Peyer's patch (tissue), 4 donors: ENCODE measurements around the gene HCFC1R1. TPM values are rescaled to one million over a fixed set of nuclear protein-coding genes. Genes with fewer than 3 reads are reported as not detected.

Source experiments
- DNase-seq, 3 donors: peaks; one replicate each; pipeline ENCODE4 v3.0.0-alpha.2; 2017 to 2019
- H3K27ac ChIP-seq, 4 donors: fragments of 200-600 bp; sonication (generic); one replicate each; pipeline ENCODE4 v1.5.1; 2016 to 2019
- H3K27me3 ChIP-seq, 2 donors: fragments of 200-600 bp; sonication (generic); one replicate each; pipeline ENCODE4 v1.5.1; 2019
- H3K36me3 ChIP-seq, 3 donors: fragments of 200-600 bp; sonication (generic); one replicate each; pipeline ENCODE4 v1.5.1; 2016 to 2019
- H3K4me1 ChIP-seq, 4 donors: fragments of 200-600 bp; sonication (generic); one replicate each; pipeline ENCODE4 v1.5.1; 2016 to 2019
- H3K4me3 ChIP-seq, 4 donors: fragments of 200-600 bp; sonication (generic); 1 replicate in 3 of 4; 2 replicates in 1 of 4; pipeline ENCODE4 v1.5.1; 2016 to 2019; ENCODE audit warnings: mild to moderate bottlenecking in 1 of 4
- H3K9me3 ChIP-seq, 4 donors: fragments of 200-600 bp; sonication (generic); one replicate each; pipeline ENCODE4 v1.5.1; 2016 to 2019; ENCODE audit warnings: mild to moderate bottlenecking in 1 of 4
- CTCF ChIP-seq, 6 experiments: fragments of 450-650 bp in 4 of 6; fragments of 200-600 bp in 2 of 6; sonication (generic) in 1 of 6; IDR thresholded peaks; one replicate each; pipeline ENCODE4 v1.5.1; 2017 to 2019; ENCODE audit warnings: antibody characterized with exemption in 6 of 6, mild to moderate bottlenecking in 3 of 6, moderate library complexity in 1 of 6
- POLR2A ChIP-seq, 2 donors: fragments of 450-650 bp; IDR thresholded peaks; one replicate each; pipeline ENCODE4 v1.5.1; 2017; ENCODE audit warnings: antibody characterized with exemption in 2 of 2, mild to moderate bottlenecking in 2 of 2, moderate library complexity in 2 of 2
- total RNA-seq, 4 donors: library from RNA; depleted of rRNA; stranded (reverse); fragments of >200 nt; gene quantifications; one replicate each; pipeline ENCODE4 v1.1.0, GENCODE V29; 2016

HCFC1R1 gene
- total RNA-seq, 4 donors from 2014 or later = 14.0 to 38.0 (median 34.1) TPM

- Histone ChIP-seq H3K27me3 (no peaks in the 10 kb centered on the region), H3K9me3 (no peaks in the 10 kb centered on the region), H3K36me3 (no peaks in the 10 kb centered on the region), H3K4me1 (peaks cover 5 to 23% (median 7%) of the 10 kb centered on the region in 4 donors), H3K27ac (no peak overlapping the region), H3K4me3 (no peak overlapping the region)
- DNase-seq = no peak
- TF ChIP-seq POLR2A (IDR thresholded peaks at IDR 0.05) (no peak), CTCF (IDR thresholded peaks at IDR 0.05) (no peak)
Observed at GRCh38 chr16:2981899-2982250, 41.9 kb downstream of the HCFC1R1 start.

- Histone ChIP-seq H3K36me3 (no peaks in the 10 kb centered on the region), H3K4me3 (peak overlapping the region in 3 of 4 donors; percentile 75 to 93 (median 76)), H3K4me1 (peaks cover 5 to 23% (median 7%) of the 10 kb centered on the region in 4 donors), H3K27ac (no peak overlapping the region), H3K9me3 (no peaks in the 10 kb centered on the region), H3K27me3 (no peaks in the 10 kb centered on the region)
- no peak for DNase-seq
- TF ChIP-seq CTCF (IDR thresholded peaks at IDR 0.05) (no peak), POLR2A (IDR thresholded peaks at IDR 0.05) (no peak)
Observed at GRCh38 chr16:2981177-2981898, 42.4 kb downstream of the HCFC1R1 start.

DNA sequence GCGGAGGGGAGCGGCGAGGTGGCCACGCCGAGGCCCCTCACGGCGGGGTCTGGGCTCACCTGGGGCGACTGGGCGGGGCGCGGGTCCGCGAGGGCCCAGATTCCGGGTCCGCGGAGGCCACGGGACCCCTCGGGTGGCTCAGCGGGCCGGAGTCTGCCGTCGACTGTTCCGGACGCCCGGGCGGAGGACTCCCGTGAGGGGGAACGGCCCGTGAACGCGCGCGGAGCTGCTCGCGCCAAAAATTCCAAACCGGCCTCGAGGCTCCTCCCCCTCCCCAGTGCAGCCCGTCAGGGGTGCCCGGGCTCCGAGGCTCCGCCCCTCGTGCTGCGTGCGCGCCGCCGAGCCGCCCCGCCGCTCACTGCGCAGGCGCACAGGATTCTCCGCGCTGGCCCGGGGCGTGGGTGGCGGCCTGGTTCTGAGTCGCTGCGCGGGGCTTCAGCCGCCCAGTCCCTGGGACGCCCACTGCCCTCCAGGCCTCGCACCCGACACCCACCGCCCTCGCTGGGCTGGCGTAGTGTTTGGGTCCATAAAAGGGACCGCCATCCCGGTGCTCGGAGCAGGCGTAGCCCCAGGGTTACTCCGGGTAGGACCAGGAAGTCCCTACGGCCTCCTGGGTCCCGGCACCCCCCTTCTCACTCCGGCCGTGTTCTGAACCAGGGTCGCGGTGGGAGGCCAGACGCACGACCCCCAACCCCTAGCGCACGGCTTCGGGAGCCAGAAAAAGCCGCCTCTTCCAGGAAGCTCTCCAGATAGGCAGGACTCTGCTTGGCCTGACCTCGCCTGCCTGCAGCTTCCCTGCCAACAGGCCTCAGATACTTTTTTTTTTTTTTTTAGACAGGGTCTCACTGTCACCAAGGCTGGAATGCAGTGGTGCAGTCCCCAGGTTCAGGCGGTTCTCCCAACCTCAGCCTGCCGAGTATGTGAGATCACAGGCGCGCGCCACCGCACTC lies 43.2 kb downstream of the HCFC1R1 start, which contains the start of gene PKMYT1:
Gene PKMYT1, minus strand, starts transcription at position 220 of the 950 bp plus-strand sequence. CDS start 789 bp downstream, outside the sequence.
- DNase-seq = peak; percentile 86 to 96 (median 96)
- TF ChIP-seq POLR2A (IDR thresholded peaks at IDR 0.05) (peak; percentile 97), CTCF (IDR thresholded peaks at IDR 0.05) (no peak)
- Histone ChIP-seq H3K9me3 (no peaks in the 10 kb centered on the region), H3K36me3 (no peaks in the 10 kb centered on the region), H3K27ac (peak within 1 kb of the TSS; percentile 85 to 93 (median 89)), H3K4me3 (peak within 1 kb of the TSS; percentile 74 to 93 (median 76)), H3K27me3 (no peaks in the 10 kb centered on the region), H3K4me1 (peaks cover 5 to 23% (median 7%) of the 10 kb centered on the region in 4 donors)

- no peak for TF ChIP-seq CTCF (IDR thresholded peaks at IDR 0.05)
- no peak for TF ChIP-seq POLR2A (IDR thresholded peaks at IDR 0.05)
- no peak for DNase-seq
- H3K9me3 ChIP-seq = no peaks in the 10 kb centered on the region
- no peaks in the 10 kb centered on the region for H3K36me3 ChIP-seq
- peaks cover 5 to 23% (median 7%) of the 10 kb centered on the region in 4 donors for H3K4me1 ChIP-seq
- H3K4me3 ChIP-seq = peak overlapping the region; percentile 74 to 93 (median 76)
- H3K27me3 ChIP-seq = no peaks in the 10 kb centered on the region
- peak overlapping the region in 1 of 4 donors; percentile 85 for H3K27ac ChIP-seq
Observed at GRCh38 chr16:2979669-2980226, 44.0 kb downstream of the HCFC1R1 start.

DNA sequence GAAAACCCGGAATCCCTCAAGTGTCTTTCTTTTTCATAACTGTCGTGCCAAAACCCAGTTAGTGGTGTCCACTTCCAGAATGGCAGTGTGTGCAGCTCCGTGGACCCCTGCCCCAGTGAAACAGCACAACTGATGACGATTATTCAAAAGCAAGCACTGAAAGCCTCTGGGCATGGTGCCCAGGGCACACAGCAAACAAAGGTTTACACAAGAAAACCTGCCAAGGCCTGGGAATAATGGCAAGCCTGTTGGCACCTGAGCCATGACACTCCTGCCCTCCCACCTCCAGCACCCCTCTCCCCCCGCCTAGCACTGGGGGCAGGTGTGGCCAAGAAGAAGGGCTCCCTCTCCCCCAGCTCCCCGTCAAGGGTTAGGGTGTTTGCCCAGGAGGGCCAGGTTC lies 46.3 kb downstream of the HCFC1R1 start:
- TF ChIP-seq POLR2A (IDR thresholded peaks at IDR 0.05) (no peak), CTCF (IDR thresholded peaks at IDR 0.05) (no peak)
- no peak overlapping the region for H3K27ac ChIP-seq
- no peak for DNase-seq
- H3K4me1 ChIP-seq = peaks cover 5 to 19% (median 5%) of the 10 kb centered on the region in 4 donors
- no peaks in the 10 kb centered on the region for H3K9me3 ChIP-seq
- H3K4me3 ChIP-seq = no peak overlapping the region
- H3K36me3 ChIP-seq = no peaks in the 10 kb centered on the region
- H3K27me3 ChIP-seq = no peaks in the 10 kb centered on the region
